GM18508 (cell line): ENCODE data around the gene HCK.
"Not testable (repeated sequence)": the region's sequence is repeated elsewhere in the genome, so short reads cannot be mapped to it uniquely, and the experiment has no call there.

Experiments used
- ATAC-seq: cut with Tn5 transposase; IDR thresholded peaks from one replicate; pipeline ENCODE4 v1.9.1; 2021; ENCODE audit warnings: moderate number of reproducible peaks; ENCODE audit not compliant: insufficient read depth, unreplicated experiment

Gene HCK

DNA sequence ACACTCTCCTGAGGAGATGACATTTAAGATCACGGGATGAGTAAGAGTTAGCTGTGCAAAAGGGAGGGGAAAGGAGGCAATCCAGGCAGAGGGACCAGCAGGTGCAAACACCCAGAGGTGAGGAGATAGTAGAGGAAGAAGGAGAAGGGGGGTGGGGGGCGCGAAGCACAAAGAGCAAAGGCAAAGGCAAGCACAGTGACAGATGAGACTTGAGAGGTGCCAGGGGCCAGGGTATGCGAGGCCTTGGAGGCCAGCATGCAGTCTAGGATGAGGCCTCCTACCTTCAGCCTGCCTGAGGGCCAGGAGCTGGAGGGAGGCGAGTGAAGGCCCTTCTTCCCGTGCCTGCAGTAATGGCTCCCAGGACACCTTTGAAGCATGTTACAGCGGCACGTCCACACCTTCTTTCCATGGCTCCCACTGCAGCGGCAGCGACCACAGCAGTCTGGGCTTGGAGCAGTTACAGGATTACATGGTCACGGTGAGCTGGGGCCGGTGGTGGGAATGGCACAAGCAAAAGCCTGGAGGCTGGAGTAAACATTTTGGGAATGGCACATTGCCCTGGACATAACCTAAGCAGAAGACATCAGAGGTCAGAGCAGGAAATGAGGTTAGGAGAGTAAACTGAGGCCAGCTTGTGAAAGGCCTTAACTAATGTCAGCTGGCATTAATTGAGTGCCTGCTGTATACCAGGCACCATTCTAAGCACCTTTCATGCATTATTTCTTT, 23.2 kb upstream of the HCK start:
- ATAC-seq, result no peak

DNA sequence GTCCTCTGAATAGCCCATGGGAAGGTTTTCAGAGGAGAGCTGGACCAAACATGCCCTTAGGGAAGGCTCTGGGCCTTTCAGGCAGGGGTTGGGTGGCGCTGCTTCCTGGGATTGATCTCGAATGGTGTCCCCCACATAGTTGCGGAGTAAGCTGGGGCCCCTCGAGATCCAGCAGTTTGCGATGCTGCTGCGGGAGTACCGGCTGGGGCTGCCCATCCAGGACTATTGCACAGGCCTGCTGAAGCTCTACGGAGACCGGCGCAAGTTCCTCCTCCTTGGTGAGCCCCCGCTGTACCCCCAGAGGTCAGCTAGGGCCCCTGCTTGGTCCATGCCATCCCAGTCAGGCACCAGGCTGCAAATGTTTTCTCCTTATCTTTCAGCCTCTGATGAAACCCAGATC, 22.5 kb upstream of the HCK start:
- ATAC-seq, result no peak

DNA sequence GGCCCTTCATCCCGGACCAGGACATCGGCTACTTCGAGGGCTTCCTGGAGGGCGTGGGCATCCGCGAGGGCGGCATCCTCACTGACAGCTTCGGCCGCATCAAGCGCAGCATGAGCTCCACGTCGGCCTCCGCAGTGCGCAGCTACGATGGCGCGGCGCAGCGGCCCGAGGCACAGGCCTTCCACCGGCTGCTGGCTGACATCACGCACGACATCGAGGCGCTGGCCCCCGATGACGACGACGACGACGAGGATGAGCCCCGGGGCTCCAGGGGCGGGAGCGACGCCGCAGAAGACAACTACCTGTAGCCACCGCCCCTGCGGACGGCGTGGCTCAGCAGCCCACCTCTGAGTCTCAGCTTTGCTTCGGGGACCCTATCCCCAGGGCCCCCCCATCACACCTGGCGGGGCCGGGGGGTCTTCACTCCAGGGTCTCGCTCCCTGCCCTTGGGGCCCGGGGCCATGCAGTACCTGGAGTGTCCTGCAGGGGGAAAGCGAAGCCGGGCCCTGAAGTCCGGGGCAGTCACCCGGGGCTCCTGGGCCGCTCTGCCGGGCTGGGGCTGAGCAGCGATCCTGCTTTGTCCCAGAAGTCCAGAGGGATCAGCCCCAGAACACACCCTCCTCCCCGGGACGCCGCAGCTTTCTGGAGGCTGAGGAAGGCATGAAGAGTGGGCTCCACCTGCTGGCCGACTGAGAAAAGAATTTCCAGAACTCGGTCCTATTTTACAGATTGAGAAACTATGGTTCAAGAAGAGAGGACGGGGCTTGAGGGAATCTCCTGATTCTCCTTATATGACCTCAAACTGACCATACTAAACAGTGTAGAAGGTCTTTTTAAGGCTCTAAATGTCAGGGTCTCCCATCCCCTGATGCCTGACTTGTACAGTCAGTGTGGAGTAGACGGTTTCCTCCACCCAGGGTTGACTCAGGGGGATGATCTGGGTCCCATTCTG, 20.8 kb upstream of the HCK start:
- no peak for ATAC-seq

DNA sequence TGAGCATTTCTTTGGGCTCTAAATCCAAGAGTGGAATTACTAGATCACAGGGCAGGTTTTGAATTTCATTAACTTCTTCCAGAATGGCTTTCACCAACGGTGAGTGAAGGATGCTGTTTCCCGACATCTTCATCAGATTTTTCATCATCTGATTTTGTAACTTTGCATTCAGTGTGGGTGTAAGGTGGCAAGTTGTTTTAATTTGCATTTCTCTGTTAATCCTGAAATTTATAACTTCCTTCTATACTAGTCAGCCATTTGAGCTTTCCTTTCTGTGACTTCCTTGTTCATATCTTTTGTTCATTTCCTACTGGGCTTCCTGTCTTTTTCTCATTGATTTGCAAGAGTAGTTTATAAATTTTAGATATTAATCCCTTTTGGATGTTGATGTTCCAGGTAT, 18.7 kb upstream of the HCK start:
- ATAC-seq, result no peak

DNA sequence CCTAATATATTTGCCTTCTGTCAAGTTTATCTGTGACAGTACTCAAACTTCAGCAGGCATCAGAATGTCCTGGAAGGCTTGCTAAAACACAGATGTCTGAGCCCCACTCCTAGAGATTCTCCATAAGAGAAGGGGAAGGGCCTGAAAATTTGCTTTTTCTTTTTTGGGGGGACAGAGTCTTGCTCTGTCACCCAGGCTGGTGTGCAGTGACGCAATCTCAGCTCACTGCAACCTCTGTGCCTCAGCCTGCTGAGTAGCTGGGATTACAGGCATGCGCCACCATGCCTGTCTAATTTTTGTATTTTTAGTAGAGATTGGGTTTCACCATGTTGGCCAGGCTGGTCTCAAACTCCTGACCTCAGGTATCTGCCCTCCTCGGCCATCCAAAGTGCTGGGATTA, 18.3 kb upstream of the HCK start:
- ATAC-seq, result not testable (repeated sequence)

DNA sequence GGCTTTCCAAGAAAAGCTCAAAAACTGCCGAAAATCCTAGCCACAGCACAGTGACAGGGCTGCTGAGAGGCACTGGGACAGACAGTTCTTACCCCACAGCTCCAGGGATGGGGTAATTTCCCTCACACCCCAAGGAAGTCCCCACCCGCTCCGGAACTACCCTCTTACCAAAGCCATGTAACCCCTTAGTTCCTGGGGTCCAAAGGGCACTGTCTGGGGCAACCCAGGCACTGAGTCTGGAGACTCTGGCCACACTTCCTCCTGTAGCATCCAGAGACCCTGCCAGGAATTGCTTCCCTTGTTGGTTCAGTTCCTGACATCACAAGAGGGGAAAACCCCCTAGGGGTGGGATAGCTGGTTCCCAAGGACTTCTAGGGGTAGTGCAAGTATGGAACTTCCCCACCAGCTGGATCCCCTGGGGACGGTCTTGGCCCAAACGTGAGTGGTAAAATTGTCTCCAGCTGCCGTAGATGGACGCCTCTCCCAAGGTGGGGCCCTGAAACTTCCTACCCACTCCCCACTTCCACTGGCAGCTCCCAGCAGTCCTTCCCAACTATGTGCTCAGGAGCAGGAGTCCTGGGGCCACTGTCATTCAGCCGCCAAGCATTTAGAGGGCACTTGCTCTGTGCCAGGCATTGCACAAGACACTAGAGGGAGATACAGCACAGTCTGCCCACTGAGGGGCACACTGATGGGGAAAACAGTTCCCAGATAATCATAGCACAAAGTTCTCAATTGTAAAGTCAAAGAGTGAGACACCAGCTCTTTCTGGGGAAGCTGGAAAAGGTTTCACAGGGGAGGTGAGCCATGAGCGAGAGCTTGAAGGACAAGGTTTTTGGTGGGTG, 17.2 kb upstream of the HCK start:
- no peak for ATAC-seq

DNA sequence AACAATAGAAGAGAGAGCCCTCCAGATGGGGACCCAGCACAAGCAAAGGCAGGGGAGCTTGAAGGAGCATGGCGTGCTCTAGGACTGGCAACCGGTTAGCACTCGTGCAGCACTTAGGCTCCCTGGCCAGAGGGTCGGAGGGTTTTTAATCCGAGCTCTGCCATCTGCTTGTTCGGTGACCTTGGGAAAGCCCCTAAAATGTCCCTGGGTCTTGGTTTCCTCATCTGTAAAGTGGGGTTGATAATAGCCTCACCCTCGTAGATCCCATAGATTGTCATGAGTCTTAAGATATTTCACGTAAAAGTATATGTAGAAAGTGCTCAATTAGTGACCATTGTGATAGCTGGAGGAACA, 16.6 kb upstream of the HCK start:
- ATAC-seq, result no peak

DNA sequence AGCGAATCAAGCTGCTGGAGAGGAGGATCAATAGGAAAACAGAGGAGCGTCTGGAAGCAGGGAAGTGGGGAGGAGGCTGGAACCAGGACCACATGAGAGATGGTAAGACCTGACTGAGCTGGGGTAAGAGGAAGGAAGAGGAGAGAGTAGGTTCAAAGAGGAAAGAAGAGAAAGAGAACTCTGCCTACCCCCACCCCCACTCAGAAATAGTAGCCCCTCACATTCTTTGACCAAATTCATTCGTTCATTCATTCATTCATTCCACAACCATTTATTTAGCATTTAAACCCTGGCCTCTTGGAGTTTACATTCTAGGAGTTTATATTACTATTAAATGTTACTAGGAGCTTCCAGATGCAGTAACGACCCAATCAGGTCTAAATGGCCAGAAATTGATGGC, 15.8 kb upstream of the HCK start:
- ATAC-seq, result no peak

DNA sequence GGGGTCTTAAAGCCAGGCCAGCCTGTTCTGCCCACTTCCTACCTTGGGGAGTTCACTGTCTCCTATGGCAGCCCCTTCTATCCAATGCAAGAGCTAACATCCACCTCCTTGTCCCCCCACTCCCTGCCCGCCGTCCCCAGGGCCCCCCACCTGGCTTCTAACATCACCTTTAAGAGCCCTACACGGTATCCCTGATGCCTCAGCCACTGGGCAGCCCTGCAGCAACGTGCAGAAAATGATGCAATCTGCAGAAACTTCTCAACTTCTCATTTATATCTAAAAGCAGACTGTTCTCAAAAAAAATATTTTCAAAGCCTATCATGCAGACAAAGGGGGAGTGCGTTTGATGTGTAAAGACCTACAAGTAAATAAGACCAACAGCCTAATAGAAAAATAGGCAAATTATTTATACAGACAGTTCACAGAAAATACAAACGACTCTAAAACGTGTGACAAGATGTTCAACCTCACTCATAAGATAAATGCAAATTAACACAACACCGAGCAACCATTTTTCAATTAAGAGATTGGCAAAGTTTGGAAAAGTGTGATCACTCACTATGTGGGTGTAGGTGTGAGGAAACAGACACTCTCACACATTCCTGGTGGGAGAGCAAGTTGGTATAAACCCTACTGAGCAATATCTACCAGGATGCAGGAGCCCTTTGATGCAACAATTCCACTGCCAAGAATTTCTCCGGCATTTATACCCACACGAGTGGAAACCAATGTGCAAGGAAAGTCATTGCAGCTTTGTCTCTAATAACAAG, 15.1 kb upstream of the HCK start:
- no peak for ATAC-seq

DNA sequence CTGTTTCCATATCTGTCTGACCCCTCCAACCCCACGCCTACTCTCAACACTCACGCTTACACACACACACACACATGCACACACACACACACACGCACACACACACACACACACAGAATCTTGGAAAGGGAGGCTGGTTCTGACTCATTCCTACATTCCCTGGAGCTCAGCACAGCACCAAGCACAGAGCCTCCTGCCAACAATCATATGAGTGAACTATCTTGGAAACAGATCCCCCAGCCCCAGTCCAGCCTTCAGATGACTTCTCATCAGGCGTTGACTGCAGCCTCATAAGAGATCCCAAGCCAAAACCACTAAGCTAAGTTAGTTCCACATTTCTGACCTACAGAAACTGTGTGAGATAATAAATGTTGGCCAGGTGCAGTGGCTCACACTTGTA, 14.1 kb upstream of the HCK start:
- no peak for ATAC-seq

DNA sequence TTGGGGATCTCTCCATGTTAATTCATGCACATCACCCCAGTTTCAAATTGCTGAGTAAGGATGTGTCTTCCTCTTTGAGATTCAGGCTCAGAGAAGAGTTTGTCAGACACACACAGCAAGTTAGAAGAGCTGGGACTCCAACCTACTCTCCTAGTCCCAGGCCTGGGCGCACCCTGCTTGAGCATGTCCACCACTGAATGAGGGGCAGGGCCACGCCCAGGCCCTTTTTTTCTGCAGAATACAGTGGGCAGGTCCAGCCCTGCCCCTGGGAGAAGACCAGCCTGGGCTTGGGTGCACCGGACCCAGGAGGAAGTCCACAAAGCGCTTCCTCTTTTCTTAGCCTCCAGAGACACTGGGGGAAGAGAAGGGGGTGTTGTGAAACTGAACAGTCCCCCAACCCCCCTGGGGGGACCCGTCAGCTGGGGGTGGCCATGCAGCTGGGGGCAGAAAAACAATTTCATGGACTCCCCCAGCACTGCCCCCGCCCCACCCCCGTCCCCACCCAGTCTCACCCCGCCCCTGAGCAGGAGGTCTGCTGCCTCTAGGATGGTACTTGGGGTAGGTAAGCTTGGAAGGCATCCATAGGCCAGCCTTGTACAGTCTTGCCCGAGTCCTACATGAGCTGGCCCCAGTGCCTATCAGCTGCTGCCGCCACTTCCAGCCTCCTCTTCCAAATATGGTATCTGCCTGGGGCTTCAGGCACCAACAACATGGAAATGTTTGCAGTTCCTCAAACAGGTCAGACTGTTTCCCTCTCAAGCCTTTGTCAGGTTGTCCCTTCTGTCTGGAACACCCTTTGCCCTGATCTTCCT, 11.7 kb upstream of the HCK start:
- no peak for ATAC-seq

DNA sequence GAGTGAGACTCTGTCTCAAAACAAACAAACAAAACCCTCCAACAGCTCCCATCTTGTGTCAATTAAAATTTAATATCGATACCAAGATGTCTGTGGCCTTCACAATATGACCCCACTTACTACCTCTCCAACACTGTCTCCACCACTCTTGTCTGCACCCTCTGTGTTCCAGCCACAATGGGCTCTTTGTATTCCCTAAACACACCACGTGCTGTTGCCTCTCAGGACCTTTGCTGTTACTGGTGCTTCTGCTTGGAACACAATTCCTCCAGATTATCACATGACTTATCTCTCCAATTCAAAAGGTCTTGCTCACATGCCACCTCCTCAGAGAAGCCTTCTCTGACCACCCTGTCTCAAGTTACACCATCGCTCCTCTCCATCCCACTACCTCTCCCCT, 6.0 kb upstream of the HCK start:
- ATAC-seq, result no peak

DNA sequence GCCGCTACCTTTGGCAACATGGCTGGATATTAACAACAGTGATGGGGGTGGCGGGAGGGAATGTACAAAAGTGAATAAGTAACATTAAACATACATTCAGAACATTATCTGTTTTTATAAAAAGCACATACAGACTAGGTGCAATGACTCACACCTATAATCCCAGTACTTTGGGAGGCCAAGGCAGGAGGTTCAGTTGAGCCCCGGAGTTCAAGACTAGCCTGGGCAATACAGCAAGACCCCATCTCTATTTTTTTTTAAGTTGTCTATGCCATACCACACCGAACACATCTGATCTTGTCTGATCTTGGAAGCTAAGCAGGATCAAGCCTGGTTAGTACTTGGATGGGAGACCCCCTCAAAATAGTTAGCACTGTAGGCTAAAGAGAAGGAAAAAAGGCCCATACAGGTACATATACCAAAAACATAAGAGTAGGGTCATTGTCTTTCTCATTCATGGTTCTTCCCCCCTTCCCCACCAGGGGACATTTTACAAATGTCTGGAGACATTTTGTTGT, 1.7 kb upstream of the HCK start:
- ATAC-seq, result no peak

DNA sequence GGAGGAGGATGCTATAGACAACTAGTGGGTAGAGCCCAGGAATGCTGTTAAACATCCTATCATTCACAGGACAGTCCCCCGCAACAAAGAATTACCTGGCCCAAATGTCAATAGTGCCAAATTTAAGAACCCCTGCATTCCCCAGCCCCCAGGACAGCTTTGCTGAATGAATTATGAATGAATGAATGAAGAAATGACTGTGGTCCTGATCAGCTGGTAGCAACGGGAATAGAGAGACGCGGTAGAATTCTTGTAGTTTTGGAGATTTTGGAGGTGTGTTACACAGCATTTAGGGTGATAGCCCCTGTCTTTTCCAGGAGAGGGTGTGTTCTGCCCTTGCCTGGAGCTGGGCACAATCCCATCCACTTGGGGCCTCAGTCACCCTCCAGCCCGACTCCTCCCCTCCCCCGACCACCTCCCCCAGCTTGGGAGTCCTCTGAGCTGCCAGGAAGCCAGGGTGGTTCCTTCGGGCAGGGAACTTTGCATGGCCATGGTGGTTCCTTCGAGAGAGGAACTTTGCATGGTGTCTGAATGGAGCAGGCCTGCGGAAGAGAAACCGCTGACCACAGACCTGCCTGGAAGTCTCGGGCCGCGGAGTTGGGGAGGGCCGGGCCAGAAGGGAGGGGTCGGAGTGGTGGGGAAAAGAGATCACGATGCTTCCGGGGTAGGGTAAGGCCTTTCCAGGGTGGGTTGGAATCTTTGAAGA, 1.0 kb upstream of the HCK start:
- ATAC-seq, result no peak

DNA sequence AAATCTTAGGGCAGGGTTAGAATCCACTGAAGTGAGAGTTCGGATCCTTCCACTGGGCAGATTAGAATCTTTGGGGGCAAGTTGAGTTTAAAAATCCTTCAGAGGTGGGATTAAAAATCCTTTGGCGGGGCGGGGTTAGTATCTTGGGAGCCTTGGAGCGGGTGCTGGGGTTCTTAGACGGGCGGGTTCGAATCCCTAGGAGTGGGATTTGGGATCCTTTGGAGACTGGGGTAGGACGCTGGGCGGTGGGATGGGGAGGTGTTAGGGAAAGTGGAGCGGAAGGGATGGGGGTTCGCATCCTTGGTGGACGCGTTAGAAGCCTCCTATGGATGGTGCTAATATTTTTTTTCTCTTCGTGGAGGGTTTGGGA, 337 bp upstream of the HCK start:
- no peak for ATAC-seq

DNA sequence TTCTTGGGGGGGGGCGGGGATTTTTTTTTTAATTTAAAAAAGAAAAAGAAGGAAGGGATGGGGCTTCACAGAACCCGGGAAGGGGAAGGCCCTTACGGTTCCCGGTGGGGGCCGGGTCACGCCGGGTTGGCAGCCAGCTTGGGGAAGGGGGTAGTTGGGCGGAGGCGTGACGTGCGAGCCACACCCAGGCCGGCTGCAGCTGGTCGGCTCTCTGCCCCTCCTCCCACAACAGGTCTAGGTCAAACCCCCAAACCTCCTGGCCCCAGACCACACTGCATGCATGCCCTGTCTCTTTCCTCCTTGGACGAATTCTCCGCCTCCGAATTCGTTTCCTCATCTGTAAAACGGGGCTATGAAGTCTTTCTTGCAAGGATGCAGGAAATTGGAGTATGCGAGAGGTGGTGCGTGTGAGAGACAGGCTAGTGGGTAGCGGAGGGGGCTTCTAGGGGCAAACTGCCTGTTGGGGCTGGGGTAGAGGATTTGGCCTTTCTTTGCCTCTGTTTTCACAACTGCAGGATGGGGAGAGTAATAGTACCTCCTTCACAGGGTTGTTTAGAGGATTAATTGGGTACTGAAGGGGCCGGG, 828 bp downstream of the HCK start:
- ATAC-seq, result no peak

DNA sequence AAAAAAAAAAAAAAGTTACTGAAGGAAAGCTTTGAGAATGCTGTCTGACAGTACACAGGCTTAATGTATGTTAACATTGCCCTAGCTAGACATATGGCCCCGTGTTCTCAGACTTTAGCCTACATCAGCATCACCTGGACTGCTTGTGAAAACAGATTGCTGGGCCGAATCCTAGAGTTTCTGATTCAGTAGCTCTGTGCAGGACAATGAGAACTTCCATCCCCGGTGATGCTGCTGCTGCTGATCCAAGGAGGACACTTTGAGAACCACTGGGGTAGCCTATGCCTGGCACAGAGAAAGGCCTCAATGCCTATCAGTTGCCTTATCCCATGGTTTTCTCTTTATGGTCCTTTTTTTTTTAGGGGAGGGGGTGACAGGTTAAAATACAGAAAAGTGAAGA, 1.6 kb downstream of the HCK start:
- no peak for ATAC-seq
